GM18499 (cell line): ENCODE results near the gene CP.

Source experiments
- ATAC-seq: cut with Tn5 transposase; IDR thresholded peaks from one replicate; pipeline ENCODE4 v1.9.1; 2021; ENCODE audit warnings: moderate number of reproducible peaks; ENCODE audit not compliant: insufficient read depth, unreplicated experiment

Gene CP

DNA sequence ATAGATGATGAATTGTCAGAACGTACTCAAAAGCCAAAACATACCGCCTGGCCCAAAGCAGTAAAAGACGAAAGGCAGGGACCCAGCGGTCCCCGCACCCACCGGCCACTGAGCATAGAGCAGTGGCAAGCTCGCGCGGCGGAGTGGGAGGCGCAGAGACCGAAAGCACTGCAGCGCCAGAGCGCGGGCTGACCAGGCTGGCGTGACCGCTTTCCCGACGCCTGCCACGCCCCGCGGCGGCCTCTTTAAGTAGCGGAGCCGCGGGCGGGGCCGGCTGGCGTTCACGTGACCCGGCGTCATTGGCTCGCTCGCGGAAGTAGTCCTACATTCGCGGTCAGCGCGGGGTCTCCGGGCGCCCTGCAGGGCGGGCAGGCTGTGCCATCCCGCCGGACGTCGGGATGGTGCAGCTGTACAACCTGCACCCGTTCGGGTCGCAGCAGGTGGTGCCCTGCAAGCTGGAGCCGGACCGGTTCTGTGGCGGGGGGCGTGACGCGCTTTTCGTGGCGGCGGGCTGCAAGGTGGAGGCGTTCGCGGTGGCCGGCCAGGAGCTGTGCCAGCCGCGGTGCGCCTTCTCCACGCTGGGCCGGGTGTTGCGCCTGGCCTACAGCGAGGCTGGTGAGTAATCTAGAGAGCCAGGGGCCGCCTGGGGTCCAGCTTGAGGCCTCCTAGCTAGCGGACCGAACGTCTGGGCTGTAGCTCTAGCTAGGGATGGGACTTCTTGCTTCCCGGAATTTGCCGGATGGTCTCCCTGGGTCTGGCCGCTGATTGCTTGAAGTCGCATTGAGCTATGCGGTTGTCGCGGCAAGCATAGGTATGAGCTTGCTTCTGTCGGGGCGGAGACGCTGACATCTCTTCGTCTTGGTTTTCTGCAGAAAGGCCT, 92.1 kb downstream of the CP start, which contains the start of gene HPS3:
Gene HPS3, plus strand, starts transcription at position 313 of the 880 bp plus-strand sequence. Its CDS starts 86 bp downstream, at position 399.
- peak; percentile 75 for ATAC-seq

DNA sequence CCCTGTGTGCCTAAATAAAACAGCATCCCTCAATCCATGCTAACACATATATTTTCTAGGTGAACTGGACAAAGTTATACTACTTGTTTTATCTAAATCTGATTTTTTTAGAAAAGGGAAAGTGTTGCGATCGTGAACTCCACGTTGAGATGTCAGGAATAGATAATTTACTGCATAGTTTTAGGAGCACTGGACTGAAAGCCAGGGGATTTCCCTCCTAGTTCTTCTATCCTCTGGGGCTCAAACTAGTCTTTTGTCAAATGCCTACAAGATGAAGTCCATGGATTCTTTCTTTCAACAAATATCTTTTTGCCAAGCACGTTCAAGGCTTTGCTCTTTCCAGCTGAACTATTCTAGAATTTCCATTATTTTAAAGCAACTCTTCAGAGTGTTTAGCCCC, 92.8 kb downstream of the CP start:
- no peak for ATAC-seq

DNA sequence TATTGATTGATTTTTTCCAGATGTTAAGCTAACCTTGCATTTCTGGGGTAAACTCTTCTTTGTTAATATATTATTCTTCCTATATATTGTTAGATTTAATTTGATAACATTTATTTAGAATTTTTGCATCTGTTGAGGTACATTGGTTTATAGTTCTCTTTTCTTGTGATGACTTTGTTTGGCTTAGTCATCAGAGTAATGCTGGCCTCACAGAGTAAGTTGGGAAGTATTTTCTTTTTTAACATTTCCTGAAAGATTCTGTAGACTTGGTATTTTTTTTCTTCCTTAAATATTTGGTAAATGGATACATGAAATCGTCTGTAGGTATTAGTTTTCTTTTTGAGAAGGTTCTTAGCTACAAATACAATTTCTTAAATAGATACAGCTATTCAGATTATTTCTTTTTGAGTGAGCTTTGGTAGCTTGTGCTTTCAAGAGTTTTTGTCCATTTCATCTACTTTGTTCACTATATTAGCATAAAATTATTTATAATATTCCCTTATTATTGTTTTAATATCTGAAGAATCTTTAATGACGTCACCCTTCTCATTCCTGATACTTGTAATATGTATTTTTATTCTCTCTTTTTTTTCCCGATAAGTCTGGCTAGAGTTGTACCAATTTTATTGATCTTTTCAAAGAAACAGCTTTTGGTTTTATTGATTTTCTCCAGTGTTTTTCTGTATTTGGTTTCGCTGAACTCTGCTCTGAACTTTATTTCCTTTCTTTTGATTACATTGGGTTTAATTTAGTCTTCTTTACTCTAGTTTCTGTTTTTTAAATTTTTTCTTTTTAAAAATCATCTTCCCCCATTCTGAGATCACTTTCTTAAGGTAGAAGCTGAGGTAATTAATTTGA, 98.7 kb downstream of the CP start:
- no peak for ATAC-seq
